Hippocampal formation (tissue), 2 donors: Measurements from ENCODE around the gene CREB5.

ENCODE experiments used
- DNase-seq, 2 donors: peaks; one replicate each; lab custom pipeline; 2025; lab: John Stamatoyannopoulos, UW

The CREB5 gene

DNA sequence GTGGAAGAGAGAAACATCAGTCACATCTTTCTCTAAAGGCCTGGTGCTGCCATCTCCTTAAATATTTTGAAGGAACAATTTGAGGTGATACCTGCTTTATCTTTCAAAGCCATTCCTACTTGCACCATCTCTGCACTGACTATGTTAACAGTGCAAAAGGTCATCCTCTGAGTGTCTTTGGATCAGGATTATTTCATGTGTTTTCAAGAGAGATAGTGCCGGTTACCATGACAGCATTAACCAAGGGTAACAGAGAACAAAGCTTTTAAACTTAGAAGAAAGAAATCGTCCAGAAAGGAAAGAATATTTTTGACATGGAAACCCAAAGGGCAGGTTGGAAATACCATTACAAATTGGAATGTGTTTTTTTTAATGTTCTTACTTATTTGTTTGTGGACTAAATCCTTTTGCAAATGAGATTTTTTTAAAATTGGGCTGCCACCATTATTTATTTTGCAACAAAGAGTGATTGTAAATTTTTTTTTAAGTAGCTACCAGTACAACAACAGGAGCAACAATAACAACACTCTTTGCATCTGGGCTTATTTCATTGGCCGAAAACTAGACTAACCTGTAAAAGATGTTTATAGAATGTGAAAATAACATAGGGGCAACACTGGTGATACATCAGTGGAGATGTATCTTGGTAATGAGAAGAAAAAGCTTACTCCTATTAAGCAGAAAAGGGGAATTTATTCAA is 234.2 kb downstream of the CREB5 start:
- no peak for DNase-seq

DNA sequence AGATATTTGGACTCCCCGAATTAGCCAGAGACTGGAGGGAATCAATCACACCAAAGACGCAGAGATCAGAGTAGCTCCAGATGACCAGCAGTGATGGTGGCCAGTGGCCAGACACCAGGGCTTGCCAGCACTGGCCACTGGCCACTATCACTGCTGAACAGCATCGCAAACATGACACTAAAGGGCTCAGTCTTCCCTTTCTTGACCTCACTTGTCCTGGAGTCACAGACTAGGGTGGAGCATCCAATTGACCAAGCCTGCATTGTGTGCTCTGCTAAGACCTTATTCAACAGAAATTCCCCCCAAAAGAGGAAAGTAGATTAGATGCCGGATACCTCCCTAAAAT is 234.7 kb downstream of the CREB5 start:
- peak; percentile 36 to 59 for DNase-seq

DNA sequence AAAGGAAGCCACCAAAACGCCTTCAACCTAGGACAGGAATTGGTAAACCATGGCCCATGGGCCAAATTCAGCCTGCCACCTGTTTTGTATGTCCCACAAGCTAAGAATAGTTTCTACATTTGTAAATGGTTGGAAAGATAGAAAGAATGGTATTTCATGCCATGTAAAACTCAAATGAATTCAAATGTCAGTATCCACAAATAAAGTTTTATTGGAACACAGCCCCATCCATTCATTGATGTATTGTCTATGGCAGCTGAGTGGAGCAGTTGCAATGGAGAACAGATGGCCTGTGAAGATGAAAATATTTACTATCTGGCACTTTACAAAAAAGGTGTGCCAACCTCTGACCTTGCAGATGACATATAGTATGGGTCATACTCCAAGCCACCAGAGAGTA is 236.9 kb downstream of the CREB5 start:
- DNase-seq, result no peak

DNA sequence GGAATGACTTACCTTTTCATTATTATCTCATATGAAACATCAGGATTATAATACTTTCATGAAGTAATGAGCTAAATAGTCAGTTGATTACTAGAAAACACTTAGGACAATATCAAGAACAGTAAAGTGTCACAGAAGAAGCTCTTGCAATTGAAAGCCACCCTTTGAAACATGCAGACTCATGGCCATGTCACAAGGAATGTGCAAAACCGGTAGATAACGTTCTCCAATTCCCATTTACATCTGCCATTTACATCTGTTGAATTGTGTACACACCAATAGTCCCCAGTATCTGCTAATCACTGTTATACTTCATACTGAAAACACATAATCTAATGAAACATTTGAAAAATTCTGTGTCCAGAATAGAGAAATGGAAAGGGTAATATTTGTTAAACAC is 237.5 kb downstream of the CREB5 start:
- no peak for DNase-seq

DNA sequence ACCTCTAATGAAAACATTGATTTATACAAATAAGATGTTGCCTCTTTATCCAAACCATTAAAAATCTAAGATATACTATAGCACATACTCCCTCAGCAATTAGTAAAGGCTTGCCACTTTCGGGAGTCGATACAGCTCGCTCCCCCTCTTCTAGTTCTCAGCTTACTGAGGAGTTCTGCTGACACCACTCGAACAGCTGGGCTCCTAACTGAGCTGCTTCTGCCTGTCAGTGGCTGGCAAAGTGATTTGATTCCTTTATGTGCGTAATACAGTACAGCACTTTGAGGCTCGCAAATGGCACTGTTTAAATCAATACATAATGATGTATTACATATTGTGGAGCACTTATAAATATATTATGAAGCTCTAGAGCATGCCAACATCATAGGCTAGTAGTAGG is 241.8 kb downstream of the CREB5 start:
- DNase-seq, result peak in 1 of 2 donors; percentile 6

DNA sequence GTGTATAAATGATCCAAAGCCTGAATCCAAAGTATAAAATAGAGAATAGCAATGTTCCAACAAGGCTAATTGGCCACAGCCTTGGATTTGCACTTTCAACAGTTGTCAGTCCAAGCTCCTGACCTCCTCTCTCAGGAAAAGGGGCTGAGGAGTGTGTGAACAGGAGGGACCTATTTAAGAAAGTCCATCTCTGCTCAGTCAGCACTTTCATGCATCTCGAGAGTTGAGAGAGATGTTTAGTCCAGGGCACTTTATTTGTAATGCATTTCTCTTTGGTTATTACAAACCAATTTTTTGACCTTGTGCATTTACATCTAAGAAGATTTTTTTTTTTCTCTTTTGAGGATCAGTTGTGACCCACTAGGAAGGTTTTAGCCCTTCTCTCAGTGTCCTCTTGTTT is 244.2 kb downstream of the CREB5 start:
- no peak for DNase-seq

DNA sequence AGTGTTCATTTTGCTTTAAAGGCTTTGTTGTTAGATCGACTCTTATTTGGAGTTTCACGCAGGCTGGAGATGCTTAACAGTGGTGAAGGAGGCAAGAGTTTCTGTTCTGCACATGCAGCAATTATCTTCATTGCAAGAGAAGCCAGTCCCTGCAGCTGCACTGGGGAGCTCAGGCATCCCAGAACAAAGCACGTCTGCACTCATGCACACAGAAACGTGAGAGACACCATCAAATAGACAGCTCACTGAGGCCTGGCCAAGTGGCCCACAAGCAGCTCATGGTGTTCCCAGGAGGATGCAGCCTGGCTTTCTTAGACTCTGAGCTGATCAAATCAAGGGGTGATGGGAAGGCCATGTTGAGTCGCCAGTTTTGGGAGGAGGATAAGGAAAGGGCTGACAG is 246.1 kb downstream of the CREB5 start:
- DNase-seq, result peak in 1 of 2 donors; percentile 22

DNA sequence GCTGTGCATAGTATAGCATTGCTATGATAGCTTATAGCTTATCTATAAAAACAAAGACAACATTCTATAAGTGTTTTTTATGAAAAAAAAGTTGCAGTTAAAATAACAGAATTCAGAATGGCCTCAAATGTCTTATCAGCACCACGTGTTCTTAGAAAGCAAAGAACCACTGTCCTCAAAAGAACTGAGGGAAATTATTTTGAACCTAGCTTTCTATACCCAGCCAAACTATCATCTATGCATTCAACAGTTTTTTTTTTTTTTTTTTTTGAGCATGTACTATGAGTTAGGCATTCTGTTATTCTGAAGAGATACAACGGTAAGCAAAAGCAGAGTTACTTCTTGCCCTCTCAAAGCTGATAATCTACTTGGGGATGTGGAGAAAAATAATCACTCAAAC is 247.8 kb downstream of the CREB5 start:
- DNase-seq, result no peak

DNA sequence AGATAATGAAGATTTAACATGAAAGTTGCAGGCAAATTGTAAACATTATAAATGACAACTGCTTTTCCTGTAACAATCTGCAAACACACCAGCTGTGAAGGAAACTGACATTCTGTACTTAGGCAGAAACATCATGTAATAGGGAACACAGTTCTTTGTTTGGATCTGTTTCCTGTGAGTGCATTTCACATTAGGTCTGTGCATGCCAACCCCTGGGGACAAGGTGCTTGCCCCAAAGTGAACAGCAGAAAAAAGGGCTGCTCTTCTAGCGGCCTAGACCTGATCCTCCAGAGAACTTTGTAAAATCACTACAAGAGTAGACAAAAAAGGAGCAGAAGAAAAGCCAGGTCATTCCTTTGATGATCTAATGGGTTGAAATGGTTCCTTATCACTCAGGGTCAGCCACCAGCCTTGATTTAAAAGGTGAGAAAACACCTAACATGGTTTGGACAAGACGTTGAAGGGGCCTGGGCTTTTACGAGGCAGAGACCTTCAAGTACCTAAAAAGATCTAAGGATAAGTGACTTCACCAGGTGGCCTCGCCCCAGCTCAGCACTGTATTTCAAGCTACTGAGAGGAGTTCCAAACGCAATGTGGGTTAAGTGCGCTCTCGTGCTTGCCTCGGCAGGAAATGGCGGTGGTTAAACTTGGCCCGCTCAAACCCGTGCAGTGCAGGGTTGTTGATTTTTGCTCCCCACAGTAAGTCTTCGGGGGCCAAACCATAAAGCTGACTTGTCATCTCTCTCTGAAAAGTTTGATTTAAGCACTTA is 249.7 kb downstream of the CREB5 start:
- DNase-seq, result no peak

DNA sequence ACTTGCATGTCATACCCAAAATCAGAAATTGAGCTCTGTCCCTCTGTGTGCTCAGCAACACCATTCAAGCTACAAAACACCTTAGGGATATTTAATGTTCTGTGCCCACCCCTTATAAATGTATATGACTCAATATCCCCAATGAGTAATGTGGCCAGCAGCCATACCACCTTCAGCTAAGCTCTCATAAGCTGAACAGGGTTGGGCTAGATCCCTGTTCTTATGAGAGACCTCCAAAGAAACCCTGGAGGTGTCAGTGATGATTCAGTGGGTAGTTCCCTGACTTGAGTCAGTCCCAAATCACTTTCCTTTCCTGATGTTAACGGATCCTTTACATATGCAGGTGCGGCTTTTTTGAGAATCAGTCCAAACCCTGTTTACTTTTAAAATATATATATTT is 253.8 kb downstream of the CREB5 start:
- no peak for DNase-seq

DNA sequence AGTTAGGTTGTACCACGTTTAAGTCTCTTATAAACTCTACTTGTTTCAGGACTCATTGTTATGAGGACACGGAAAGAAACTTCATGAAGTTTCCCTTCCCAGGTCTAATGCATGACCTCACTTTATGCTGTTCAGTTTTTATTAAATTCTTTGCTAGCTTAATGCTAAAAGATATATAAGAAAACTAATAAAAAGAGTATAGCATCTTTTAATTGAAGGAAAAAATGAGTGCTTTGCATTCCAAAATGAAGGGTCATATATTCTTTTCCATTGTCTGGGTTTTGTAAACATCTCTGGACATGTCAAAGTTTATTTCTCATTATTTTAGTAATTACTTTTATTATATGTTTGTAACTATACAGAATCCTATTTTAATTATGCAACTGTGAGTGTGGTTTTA is 255.8 kb downstream of the CREB5 start:
- DNase-seq, result no peak

DNA sequence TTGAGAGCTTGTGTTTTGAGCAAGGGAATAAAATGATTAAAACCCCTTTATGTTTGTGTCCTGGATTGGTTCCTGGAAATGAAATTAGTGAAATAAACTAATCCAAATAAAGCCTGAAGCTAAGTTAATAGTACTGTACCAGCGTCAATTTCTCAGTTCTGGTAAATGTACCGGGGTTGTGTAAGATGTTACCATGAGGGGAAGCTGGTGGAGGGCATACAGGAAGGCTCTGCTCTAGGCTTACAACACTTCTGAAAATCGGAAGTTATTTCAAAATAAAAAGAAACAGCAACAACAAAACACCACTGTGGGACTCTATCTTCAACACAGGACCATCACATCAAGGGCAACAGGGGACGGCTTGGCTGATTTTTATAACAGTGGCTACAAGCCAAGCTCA is 257.0 kb downstream of the CREB5 start:
- no peak for DNase-seq

DNA sequence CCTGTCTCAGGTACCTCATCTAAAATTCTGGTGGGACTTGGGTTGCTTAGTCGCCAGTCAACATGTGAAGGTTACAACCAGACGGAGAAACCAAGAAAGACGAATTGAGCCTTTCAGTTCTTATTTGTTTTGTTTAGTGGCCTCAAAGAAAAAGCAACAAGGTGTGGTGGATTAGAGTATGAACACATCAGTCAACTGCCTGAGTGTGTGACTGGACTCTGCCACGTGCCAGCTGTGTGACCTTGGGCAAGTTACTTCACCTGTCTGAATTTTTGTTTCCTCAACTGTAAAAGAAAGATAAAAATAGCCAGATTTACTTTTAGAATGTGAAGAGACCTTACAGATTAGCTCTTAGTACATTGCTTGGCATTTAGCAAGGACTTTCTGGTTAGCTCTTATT is 259.2 kb downstream of the CREB5 start:
- no peak for DNase-seq

DNA sequence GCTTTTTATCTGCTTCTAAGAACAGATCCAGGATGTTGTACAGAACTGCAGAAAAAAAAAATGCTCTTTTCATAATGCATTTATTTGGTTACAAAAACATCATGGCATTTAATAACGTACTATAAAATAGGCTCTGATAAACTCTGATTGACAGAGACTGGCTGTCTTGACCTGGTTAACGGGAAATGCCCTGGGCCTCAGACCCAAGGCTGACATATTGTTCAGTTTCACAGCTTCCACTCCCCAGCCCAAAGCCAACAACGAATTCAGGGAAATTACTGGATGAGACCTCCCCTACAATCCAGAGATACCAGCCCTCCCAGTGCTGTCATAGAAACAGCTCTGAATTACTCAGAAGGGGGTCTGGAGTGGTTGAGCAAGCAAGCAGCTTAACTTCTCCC is 260.1 kb downstream of the CREB5 start:
- no peak for DNase-seq

DNA sequence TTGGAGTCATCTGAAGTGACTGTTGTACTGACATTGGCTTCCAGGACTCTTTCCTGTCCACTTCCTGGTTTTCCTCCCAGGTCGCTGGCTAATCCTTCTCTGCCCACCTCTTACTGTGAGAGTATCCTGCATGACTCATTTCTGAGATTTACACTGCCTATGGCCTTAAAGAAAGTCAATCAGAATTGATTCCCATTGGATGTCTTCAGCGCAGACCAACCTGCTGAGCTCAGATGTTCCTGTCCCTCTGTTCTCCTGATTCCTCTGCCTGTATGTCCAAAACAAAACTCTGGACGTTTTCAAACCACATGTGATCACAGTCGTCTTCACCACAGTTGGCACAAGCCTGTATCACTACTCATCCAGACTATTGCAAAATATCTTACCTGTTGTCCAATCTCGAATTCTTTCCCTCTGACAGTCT is 262.1 kb downstream of the CREB5 start:
- no peak for DNase-seq

DNA sequence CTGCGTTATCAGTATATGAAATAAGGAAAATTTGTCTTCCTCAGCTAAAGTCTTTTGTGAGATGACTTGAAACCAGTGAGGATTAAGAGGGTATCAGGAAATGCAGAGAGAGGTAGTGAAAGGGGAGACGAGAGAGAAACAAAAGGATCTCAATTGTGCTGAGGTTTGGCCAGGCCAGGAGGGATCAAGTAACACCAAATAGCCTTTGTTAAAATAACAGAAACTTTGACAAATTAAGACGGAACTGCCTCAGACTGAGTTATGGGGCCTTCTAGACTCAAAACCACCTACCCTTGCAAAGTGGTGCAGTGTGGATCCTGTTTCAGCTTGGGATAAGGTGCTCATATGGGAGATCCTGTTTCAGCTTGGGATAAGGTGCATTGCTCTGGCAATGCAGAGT is 263.1 kb downstream of the CREB5 start:
- DNase-seq, result no peak

DNA sequence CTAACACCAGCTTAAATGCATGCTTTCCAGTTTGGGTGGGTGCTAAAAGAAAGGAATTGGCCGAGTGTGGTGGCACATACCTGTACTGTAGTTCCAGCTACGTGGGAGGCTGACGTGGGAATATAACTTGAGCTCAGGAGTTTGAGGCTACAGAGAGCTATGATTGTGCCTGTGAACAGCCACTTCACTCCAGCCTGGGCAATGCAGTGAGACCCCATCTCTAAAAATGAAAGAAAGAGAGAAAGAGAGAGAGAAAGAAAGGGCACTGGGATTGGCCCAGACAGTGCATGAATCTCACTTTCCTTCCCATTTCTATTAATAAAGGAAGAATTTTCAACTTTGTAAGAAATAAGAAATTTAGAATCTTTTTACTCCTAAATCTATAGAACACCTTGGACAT is 265.4 kb downstream of the CREB5 start:
- DNase-seq, result no peak

DNA sequence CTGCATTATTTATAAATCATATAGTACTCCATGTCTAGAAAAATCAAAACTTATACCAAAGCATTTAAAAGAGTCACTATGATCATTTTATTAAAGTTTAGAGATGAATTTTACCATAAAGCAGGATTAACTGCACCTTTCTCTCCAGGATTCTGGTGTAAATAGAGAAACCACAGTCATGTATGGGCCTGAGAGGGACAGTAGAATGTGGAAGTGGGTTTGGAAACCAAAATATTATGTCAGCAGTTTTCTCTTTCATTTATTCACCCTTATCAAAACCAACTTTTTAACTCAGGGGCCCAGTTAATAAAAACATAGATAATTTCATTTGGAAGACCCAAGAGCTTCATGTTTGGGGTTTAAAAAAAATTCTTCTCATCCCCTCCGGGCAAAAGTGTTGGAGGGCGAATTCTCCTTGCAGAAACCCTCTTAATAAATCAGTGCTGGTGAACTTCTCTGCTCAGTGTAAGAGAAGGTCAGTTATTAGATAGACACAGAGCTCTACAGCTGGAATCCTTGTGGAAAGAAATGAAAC is 266.2 kb downstream of the CREB5 start:
- no peak for DNase-seq

DNA sequence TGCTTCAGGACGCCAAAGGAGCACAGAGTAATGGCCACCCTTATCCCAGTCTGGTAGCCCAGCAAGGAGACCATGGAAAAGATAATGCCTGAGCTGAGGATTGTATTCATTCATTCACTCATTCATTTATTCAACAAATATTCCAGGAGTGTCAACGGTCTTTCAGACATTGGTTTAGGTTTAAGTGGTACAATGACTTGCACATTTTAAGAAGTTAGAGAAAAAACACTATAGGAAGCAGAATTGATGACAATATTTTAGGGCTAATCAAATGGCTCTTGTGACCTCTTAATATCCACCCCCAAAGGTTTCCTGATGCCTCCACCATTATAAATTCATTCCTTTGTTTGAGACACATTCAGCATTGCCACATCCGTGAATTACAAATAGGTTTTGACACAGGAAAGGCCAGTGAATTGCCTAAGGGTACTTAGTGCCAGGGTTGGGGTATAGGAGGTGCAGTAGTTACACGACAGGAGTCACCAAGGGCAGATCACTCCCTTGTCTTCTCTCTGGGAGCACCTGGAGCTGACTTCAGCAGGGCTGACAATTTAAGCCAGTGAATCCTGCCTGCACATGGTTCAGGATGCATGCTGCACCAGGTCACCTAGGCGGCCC is 269.5 kb downstream of the CREB5 start:
- no peak for DNase-seq

DNA sequence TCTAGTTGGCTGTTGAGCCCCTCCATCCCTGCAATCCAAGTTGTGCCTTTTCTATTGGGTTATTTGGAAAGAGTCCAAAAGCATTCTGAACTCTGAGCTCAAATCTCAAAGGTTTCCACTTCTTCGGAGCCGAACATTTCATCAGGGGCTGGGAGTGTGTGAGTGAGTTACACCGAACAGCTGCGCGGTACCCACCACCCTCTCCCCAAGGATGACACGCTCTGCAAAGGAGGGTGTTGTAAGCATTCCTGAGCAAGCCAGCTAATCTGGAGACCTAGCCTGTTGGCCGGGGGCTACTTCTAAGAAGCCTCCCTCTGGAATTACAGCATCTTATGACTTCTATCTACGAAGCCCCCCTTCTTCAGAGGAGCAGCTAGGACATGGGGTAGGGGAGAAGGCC is 270.5 kb downstream of the CREB5 start:
- no peak for DNase-seq

DNA sequence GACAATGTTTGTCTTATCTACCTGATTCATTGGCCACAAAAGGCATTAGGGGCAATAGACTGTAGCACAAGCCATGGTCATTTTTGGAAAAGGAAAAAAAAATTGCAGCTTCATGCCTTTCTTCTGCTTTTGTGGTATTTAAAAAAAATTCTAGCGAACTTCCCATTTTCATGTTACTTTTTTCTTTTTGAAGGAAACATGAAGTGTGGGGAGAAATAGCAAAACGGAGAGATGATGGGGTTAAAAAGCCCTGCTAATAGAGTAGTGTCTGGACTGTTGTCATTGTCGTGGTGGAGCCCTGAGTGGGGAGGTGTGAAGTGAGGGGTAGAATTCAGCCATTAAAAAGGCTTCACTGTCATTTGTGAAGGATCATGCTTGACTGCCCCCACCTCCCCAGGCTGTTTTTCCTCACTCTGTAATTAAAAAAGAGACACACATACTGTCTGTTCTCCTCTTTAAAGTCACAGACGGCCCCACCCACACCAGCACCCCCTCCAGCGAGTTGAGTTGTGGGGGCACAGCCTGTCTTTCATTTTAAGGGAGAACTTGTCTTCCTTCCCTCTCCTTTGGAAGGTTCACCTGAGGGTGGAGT is 272.4 kb downstream of the CREB5 start:
- DNase-seq, result no peak

DNA sequence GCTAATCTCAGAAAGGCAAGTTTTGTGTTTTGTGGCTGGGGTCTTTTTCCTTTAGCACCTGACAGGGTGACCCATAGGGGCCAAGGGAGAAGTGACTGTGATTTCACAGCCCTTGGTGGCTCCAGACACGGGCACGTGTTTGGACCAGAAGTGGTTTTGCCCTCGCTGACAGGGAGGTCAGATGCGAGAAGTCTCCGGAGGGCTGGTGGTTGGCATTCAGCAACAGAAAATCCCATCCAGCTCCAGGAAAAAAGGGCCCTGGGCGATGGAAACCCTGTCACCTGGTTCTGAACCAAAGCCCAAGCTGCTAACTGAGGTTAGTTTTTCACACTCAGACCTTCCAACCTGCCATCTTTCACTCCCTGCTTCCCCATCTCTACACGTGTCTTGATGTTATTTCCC is 272.9 kb downstream of the CREB5 start:
- DNase-seq, result peak in 1 of 2 donors; percentile 72
